ENCODE measurements around the gene FBXW5. TPM values are rescaled to one million over a fixed set of nuclear protein-coding genes. Genes with fewer than 3 reads are reported as not detected.

FBXW5 gene
- total RNA-seq, 1 experiment from 2014 or later = 72.6 TPM

DNA sequence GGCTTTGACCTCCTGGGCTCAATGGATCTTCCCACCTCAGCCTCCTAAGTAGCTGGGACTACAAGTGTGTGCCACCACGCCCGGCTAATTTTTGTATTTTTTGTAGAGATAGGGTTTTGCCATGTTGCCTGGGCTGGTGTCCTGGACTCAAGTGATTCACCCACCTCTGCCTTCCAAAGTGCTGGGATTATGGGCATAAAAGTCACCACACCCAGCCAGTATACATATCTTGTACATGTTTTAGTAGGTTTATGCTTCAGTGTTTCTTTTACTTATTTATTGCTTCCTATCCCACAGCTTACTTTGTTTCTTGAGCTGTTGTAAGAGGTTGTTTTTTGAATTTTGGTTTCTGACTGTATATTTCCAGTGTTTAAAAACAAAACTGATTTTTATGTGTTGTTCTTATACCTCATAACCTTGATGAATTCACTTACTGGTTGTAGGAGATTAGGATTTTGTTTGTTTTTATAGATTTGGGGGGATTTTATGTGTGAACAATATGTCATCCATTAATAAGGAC, 12.9 kb downstream of the FBXW5 start:
- Histone ChIP-seq H3K9me3 (ENCODE audit: control insufficient read depth, insufficient read depth, low read depth, low read length) (no peaks in the 10 kb centered on the region), H3K36me3 (ENCODE audit: control insufficient read depth, insufficient read depth, low read length) (peaks cover 2% of the 10 kb centered on the region), H3K27ac (ENCODE audit: low read length) (no peak overlapping the region), H3K4me1 (ENCODE audit: control insufficient read depth, insufficient read depth, low read length) (no peaks in the 10 kb centered on the region), H3K4me3 (ENCODE audit: low read depth in 2 of 2, low read length in 2 of 2) (no peak overlapping the region), H3K27me3 (ENCODE audit: control insufficient read depth, insufficient read depth, low read length) (no peaks in the 10 kb centered on the region)
- TF ChIP-seq, protein P1, sequence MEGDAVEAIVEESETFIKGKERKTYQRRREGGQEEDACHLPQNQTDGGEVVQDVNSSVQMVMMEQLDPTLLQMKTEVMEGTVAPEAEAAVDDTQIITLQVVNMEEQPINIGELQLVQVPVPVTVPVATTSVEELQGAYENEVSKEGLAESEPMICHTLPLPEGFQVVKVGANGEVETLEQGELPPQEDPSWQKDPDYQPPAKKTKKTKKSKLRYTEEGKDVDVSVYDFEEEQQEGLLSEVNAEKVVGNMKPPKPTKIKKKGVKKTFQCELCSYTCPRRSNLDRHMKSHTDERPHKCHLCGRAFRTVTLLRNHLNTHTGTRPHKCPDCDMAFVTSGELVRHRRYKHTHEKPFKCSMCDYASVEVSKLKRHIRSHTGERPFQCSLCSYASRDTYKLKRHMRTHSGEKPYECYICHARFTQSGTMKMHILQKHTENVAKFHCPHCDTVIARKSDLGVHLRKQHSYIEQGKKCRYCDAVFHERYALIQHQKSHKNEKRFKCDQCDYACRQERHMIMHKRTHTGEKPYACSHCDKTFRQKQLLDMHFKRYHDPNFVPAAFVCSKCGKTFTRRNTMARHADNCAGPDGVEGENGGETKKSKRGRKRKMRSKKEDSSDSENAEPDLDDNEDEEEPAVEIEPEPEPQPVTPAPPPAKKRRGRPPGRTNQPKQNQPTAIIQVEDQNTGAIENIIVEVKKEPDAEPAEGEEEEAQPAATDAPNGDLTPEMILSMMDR (IDR thresholded peaks at IDR 0.05) = no peak
- TF ChIP-seq POLR2AphosphoS5 (IDR thresholded peaks at IDR 0.05; ENCODE audit: low read depth, low read length) = no peak
- no peak for TF ChIP-seq TCF7L2 (IDR thresholded peaks at IDR 0.05; ENCODE audit: low read depth, low read length)
- no peak for TF ChIP-seq SIN3A (IDR thresholded peaks at IDR 0.05; ENCODE audit: borderline replicate concordance, insufficient read depth, low read depth, low read length)
- TF ChIP-seq, protein P2, sequence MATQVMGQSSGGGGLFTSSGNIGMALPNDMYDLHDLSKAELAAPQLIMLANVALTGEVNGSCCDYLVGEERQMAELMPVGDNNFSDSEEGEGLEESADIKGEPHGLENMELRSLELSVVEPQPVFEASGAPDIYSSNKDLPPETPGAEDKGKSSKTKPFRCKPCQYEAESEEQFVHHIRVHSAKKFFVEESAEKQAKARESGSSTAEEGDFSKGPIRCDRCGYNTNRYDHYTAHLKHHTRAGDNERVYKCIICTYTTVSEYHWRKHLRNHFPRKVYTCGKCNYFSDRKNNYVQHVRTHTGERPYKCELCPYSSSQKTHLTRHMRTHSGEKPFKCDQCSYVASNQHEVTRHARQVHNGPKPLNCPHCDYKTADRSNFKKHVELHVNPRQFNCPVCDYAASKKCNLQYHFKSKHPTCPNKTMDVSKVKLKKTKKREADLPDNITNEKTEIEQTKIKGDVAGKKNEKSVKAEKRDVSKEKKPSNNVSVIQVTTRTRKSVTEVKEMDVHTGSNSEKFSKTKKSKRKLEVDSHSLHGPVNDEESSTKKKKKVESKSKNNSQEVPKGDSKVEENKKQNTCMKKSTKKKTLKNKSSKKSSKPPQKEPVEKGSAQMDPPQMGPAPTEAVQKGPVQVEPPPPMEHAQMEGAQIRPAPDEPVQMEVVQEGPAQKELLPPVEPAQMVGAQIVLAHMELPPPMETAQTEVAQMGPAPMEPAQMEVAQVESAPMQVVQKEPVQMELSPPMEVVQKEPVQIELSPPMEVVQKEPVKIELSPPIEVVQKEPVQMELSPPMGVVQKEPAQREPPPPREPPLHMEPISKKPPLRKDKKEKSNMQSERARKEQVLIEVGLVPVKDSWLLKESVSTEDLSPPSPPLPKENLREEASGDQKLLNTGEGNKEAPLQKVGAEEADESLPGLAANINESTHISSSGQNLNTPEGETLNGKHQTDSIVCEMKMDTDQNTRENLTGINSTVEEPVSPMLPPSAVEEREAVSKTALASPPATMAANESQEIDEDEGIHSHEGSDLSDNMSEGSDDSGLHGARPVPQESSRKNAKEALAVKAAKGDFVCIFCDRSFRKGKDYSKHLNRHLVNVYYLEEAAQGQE (IDR thresholded peaks at IDR 0.05; ENCODE audit: insufficient read depth in 1 of 2, low read depth in 2 of 2, low read length in 1 of 2) = no peak
- POLR2A ChIA-PET = no interaction called here
- in situ Hi-C loops (cut with HindIII; ENCODE audit: low pct_unique_long_range_greater_than_20kb, low sequenced_read_pairs) (no loop called here), intact Hi-C loops (cut with micrococcal nuclease; ENCODE audit: unreplicated experiment) (no loop called here)
- ATAC-seq (no peak), DNase-seq (ENCODE audit: low read depth, low spot score) (no peak)
- CTCF ChIA-PET = no interaction called here
- no TSS peak for BruUV-seq (replicated peaks)

DNA sequence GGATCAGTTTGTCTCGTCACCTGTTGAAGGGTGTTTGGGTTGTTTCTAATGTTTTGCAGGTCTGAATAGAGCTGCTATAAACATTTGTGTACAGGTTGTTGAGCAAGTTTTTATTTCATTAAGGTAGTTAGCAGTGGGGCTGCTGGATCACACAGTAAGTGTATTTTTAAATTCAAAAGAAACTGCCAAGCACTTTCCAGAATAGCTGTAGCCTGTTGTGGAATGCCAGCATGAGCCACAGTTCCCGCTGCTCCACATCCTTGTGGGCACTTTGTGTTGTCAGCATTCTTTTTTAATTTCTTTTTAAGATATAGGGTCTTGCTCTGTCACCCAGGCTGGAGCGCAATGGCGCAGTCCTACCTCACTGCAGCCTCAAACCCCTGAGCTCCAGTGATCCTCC, 14.5 kb downstream of the FBXW5 start:
- no peak overlapping the region for H3K27ac ChIP-seq (ENCODE audit: low read length)
- H3K4me1 ChIP-seq (ENCODE audit: control insufficient read depth, insufficient read depth, low read length) = no peaks in the 10 kb centered on the region
- H3K36me3 ChIP-seq (ENCODE audit: control insufficient read depth, insufficient read depth, low read length) = peaks cover 2% of the 10 kb centered on the region
- in situ Hi-C loops (cut with HindIII; ENCODE audit: low pct_unique_long_range_greater_than_20kb, low sequenced_read_pairs) = no loop called here
- DNase-seq (ENCODE audit: low read depth, low spot score) (no peak), ATAC-seq (no peak)
- CTCF ChIA-PET = no interaction called here
- no TSS peak for BruUV-seq (replicated peaks)
- TF ChIP-seq POLR2AphosphoS5 (IDR thresholded peaks at IDR 0.05; ENCODE audit: low read depth, low read length) (no peak), SIN3A (IDR thresholded peaks at IDR 0.05; ENCODE audit: borderline replicate concordance, insufficient read depth, low read depth, low read length) (no peak), TCF7L2 (IDR thresholded peaks at IDR 0.05; ENCODE audit: low read depth, low read length) (no peak)
- TF ChIP-seq, protein P1 (IDR thresholded peaks at IDR 0.05) = no peak
- POLR2A ChIA-PET = interaction anchor here (0.6 kb wide), 1 partner anchor 175 kb away, joined by 15 read pairs; no protein-coding TSS in a partner anchor
- intact Hi-C loops (cut with micrococcal nuclease; ENCODE audit: unreplicated experiment) = no loop called here
- H3K9me3 ChIP-seq (ENCODE audit: control insufficient read depth, insufficient read depth, low read depth, low read length) = no peaks in the 10 kb centered on the region
- no peaks in the 10 kb centered on the region for H3K27me3 ChIP-seq (ENCODE audit: control insufficient read depth, insufficient read depth, low read length)
- H3K4me3 ChIP-seq (ENCODE audit: low read depth in 2 of 2, low read length in 2 of 2) = no peak overlapping the region
